ENCODE data around the gene CFAP77.

GRCh38 chr9:132500193-132500592, 90.2 kb downstream of the CFAP77 start:
- TF ChIP-seq EZH2 (IDR thresholded peaks at IDR 0.05; ENCODE audit: borderline replicate concordance, insufficient read depth, low read length, poor library complexity, severe bottlenecking) (no peak), MXI1 (conservative IDR thresholded peaks at IDR 0.05; ENCODE audit: poor library complexity, severe bottlenecking) (no peak), CTCF (IDR thresholded peaks at IDR 0.05; ENCODE audit: poor library complexity, severe bottlenecking) (no peak), POLR2AphosphoS5 (IDR thresholded peaks at IDR 0.05) (no peak), TAF1 (IDR thresholded peaks at IDR 0.05; ENCODE audit: low read depth) (no peak), EP300 (conservative IDR thresholded peaks at IDR 0.05; ENCODE audit: poor library complexity, severe bottlenecking) (no peak), RAD21 (conservative IDR thresholded peaks at IDR 0.05) (no peak)
- TF ChIP-seq, protein P1, sequence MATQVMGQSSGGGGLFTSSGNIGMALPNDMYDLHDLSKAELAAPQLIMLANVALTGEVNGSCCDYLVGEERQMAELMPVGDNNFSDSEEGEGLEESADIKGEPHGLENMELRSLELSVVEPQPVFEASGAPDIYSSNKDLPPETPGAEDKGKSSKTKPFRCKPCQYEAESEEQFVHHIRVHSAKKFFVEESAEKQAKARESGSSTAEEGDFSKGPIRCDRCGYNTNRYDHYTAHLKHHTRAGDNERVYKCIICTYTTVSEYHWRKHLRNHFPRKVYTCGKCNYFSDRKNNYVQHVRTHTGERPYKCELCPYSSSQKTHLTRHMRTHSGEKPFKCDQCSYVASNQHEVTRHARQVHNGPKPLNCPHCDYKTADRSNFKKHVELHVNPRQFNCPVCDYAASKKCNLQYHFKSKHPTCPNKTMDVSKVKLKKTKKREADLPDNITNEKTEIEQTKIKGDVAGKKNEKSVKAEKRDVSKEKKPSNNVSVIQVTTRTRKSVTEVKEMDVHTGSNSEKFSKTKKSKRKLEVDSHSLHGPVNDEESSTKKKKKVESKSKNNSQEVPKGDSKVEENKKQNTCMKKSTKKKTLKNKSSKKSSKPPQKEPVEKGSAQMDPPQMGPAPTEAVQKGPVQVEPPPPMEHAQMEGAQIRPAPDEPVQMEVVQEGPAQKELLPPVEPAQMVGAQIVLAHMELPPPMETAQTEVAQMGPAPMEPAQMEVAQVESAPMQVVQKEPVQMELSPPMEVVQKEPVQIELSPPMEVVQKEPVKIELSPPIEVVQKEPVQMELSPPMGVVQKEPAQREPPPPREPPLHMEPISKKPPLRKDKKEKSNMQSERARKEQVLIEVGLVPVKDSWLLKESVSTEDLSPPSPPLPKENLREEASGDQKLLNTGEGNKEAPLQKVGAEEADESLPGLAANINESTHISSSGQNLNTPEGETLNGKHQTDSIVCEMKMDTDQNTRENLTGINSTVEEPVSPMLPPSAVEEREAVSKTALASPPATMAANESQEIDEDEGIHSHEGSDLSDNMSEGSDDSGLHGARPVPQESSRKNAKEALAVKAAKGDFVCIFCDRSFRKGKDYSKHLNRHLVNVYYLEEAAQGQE (IDR thresholded peaks at IDR 0.05; ENCODE audit: borderline replicate concordance): no peak
